Measurements from ENCODE around the gene GRAMD1B.
"Not testable (repeated sequence)": the region's sequence is repeated elsewhere in the genome, so short reads cannot be mapped to it uniquely, and the experiment has no call there.

GRAMD1B gene

GRCh38 chr11:123509737-123510578 lies 79.9 kb downstream of the GRAMD1B start:
- peak; percentile 71 for DNase-seq (ENCODE audit: low spot score)

DNA sequence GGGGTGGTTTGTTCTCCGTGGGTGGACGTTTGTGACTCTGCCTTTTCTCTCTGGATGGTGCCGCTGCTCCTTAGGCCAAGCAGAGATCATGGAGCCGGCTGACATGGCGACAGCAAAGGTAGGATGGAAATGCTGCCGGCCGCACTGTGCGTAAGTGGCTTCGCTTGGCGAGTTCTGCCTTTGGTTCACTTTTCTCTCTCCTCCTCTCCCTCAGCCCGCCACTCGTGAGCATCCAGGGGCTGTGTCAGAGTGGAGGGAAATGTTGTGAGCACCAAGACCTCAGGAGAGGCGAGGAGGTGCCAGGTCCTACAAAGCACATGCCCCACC lies 80.5 kb downstream of the GRAMD1B start:
- no peak for DNase-seq (ENCODE audit: low spot score)

DNA sequence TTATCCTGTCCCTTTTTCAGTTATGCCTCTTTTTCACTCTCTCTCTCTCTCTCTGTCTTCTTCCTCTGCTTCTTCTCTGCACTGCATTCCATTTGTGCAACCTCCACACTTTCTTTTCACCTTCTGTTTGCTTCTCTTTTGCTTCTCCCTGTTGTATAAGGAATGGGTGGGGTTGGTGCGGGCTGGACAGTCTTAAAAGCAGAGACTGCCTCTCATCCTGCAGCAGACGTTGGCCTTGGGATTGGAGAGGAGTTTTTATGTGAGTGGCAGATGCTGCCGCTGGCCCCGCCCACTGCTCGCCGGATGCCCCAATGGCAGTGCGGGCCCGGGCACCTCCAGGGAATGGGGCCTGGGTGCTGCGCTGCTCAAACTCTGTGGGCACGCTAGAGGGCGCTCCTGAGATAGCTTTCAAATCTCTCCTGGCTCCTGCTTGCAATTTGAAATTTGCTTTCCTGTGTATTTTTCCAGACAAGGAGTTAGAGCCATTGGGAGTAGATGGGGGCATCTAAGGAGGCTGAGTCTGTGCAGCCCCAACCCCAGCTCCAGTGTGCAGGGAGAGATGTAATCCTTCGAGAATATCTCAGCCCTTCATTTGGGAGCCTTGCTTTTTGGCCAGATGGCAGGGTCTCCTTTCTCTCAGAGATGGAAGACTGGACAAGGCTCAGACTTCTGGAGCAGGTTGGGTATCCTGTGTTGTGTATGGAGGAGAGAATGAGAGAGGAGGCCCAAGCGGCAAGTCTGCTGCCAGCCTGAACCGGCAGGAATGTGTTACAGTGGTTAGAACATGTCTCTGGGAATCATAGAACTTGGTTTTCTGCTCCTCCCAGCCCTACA lies 81.2 kb downstream of the GRAMD1B start:
- peak; percentile 87 for DNase-seq (ENCODE audit: low spot score)

GRCh38 chr11:123513309-123513708 lies 83.2 kb downstream of the GRAMD1B start:
- DNase-seq (ENCODE audit: low spot score) = not testable (repeated sequence)

- no peak for DNase-seq (ENCODE audit: low spot score)
Observed at GRCh38 chr11:123516238-123516637, 86.2 kb downstream of the GRAMD1B start.

GRCh38 chr11:123517559-123518364 lies 87.7 kb downstream of the GRAMD1B start:
- DNase-seq (ENCODE audit: low spot score) = no peak

- DNase-seq (ENCODE audit: low spot score) = no peak
Observed at GRCh38 chr11:123518496-123519054, 88.5 kb downstream of the GRAMD1B start.

DNA sequence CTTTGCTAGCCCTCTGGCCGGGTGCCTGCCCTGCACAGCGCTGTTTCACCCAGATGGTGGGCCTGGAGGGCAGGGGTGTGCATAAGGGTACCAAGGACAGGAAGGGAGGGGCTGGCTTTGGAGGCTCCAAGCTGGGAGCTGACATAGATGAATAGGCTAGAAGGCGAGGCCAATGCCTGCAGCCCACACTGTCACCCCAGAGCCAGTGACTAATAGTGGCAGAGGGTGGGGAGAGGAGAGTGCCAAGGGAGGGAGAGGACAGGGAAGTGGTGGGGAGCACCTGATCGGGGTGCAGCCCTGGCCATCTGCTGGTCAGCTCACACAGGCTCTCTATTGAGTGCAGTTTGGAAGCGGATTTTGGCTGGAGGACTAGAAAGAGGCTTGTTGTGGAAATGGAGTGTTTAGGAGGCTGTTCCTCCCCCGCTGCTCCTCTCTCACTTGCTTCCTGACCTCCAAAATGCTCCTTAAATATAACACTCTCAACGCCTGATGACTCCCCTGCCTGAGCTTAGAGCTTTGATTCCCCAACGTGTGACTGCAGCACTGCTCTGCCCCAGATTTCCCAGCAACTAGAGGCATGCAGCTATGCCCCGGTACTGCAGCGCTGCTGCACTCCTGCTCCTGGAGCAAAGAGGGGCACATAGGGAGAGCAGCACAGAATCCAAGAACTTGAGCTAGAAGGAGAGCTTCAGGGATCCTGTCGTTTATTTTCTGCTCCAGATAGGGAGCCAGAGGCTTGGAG lies 89.2 kb downstream of the GRAMD1B start:
- DNase-seq (ENCODE audit: low spot score) = peak; percentile 66

DNA sequence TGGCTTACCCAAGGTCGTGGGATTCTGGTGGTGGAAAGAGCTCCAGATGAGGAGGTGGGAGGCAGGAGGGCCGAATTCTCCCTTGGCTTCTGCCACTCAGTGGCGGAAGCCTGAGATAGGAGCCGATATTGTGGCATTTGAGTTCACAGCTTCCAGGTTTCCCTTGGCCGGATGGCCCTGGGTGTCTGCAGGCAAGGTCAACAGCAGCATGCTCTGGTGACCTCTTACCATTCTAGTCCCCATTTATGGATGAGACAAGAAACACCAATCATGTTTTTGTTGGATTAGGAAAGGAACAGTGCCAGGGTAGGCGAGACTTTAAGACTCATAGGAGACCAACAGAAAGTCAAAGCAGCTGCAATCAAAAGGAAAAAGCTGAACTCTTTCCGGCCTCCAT lies 89.7 kb downstream of the GRAMD1B start:
- no peak for DNase-seq (ENCODE audit: low spot score)

GRCh38 chr11:123520476-123520875 lies 90.4 kb downstream of the GRAMD1B start:
- not testable (repeated sequence) for DNase-seq (ENCODE audit: low spot score)

DNA sequence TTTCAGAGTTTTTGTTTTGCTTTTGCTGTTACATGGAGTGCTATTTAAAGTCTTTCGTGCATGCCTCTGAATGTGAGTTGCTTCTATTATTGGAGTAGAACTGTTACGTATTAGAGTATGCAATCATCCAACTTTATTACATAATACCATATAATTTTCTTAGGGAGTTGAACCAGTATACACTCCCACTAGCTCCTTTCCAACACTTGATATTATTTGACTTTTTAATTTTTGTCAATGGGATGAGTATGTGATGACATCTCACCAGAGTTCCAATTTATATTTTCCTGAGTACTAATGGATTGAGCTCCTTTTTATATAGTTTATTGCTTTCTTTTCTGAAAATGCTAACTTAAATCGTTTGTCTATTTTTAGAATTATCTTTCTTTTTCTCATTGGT lies 90.9 kb downstream of the GRAMD1B start:
- DNase-seq (ENCODE audit: low spot score) = no peak

DNA sequence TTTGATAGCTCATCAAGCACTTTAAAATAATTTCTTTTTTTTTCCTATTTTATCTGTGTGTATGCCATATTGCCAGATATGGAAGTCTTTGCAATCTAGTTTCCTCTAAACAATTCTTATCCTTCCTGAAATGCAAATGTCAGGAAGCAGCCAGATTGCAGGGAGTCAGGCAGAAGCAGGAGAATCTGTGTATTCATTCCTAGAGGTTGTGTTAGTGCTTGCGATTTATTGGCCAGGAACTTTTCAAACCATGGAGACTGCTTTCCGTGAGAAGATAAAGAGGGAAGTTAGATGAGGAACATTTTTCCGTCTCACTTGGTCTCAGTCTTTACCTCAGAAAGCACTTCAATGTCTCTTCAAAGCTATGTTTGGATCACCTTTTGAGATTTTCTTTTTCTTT lies 91.9 kb downstream of the GRAMD1B start:
- DNase-seq (ENCODE audit: low spot score) = no peak

- DNase-seq (ENCODE audit: low spot score) = no peak
Observed at GRCh38 chr11:123523539-123523938, 93.5 kb downstream of the GRAMD1B start.

DNA sequence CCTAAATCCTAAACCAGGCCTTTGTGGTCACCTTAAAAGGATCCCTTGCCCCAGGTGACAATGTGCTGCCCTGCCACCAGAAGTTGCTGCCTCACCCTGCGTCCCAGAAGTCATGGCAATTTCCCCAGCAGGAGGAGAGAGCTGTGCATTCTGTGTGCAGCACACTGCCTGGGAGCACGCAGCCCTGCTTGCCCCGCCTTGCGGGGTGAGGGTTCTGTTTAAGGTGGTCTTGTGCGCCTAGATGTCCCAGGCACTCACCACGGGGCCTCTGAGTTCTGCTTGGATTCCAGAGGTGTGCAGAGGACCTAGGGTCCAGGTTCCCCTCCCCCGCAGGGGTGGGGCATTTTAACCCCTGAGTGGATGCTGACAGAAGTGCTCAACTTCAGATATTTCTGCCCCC lies 95.0 kb downstream of the GRAMD1B start:
- no peak for DNase-seq (ENCODE audit: low spot score)

DNA sequence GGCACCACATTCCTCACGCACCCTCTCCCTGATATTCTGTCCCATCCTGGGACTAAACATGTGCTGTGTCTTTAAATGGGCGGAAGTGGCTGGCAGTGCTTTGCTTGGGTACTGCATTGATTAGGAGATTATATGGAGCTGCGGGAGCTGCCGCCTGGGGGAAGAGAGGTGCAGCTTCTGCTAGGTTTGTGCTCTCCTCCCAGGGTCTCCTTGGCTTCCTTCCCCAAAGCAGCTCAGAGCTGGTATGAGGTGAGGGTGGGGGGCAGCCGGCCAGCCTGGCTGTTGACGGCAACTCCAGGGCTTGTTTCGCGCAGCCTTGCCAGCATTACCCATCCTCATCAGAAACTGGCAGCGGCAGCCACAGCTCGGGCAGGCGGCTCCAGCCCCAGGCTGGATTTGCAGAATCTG lies 95.4 kb downstream of the GRAMD1B start:
- DNase-seq (ENCODE audit: low spot score) = no peak

- no peak for DNase-seq (ENCODE audit: low spot score)
Observed at GRCh38 chr11:123526027-123526805, 96.1 kb downstream of the GRAMD1B start.

GRCh38 chr11:123526918-123527317 lies 96.8 kb downstream of the GRAMD1B start:
- no peak for DNase-seq (ENCODE audit: low spot score)

DNA sequence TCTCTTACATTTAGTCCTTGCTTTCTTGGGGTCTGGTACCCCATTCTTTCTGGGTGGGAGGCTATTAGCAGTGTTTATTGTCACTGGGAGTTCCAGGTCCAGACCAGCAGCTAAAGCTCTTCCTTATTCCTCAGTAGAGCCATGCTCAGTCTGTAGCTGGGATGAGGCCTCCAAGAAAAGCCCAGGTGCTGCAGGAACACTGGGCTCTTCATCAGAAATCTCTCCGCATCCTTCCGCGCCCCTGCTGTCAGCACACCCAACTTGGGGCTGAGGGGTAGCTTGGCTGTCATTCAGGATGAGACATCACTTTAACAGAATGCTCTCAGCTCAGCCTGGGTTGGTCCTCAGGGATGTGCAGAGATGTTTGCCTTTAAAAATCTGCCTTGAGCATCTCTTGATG lies 97.5 kb downstream of the GRAMD1B start:
- no peak for DNase-seq (ENCODE audit: low spot score)

GRCh38 chr11:123527947-123528346 lies 97.9 kb downstream of the GRAMD1B start:
- no peak for DNase-seq (ENCODE audit: low spot score)

DNA sequence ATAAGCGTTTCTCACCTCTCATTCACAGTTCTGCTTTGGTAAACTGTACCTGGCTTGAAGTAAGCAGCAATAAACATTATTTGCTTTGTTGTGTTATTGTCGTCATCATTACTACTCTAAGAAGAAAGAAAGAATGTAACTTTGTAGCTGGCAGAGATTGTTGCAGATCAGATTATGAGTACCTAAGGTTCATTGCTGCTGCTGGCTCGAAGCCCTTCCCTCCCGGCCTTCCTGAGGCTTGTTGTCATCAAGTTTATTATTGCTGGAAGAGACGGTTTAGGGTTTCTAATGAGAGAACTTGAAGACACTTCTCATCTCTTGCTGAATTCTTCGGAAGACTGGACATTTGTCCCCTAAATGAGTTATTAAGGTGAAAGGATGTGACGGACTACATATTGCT lies 101.3 kb downstream of the GRAMD1B start:
- DNase-seq (ENCODE audit: low spot score) = no peak

- DNase-seq (ENCODE audit: low spot score) = no peak
Observed at GRCh38 chr11:123532131-123532530, 102.1 kb downstream of the GRAMD1B start.

Data from pons (tissue), 1 donor.